Cerebellar nuclear complex (tissue), 1 donor: ENCODE data around the gene NSA2.
"Not testable (repeated sequence)": the region's sequence is repeated elsewhere in the genome, so short reads cannot be mapped to it uniquely, and the experiment has no call there.

Experiments
- DNase-seq, 2 experiments: peaks; one replicate each; lab custom pipeline; 2025; lab: John Stamatoyannopoulos, UW

The NSA2 gene

DNA sequence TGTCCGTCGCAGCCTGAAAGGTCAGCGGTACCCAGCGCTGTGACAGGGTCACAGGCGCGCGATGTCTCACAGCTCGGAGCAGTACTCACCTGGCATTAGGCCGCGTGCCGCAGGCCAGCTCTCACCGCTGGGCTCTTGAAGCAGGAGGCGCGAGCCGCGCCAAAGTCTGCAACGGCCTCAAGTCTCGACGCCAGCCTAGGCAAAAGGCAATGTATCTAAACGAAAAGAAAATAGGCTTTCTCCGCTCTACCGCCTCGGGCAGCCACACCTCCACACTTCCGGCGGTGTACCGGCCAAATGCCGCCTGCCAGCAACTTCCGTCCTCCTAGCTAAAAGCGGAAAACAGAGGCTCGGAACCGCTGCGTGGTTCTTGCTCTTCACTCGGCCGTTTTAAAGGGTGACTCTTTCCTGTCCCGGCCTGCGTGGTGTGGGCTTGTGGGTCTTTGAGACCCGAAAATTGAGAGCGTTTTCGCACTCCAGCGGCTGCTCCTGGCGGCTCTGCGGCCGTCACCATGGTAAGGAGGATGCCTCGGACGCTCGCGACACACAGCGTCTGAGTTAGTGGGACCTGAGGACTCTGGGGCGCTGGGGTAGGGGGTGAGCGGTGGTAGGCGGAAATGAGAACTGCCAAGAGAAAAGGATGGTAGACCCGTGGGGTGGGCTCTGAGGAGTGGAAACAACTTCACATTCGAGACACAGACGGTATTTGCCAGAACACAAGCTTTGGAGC lies at the start of gene NSA2, which contains the start of gene GFM2:
TSS of gene NSA2 (plus strand) at position 401 of the 730 bp plus-strand sequence. CDS start at position 513, 112 bp downstream.
TSS of gene GFM2 (minus strand) at position 269 of the 730 bp plus-strand sequence. CDS start 3,375 bp downstream, outside the sequence.
- DNase-seq: peak; percentile 5 to 63

DNA sequence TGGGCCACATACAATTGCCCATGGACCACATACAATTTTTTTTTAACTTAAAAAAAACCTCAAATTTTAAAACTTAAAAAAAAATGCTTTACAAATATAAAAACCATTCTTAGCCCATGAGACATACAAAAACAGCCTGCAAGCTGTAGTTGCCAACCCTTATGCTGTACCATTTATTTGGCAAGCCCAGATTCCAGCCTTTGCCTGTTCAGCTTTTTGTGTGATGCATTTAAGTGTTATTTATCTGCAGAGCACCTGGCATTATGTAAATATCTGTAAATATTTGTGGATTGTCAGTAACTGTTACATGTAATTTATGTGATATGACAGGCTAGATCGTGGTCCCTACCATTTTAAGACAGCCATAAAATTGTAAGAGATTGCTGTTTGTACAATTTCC lies 49.5 kb upstream of the NSA2 start:
- no peak for DNase-seq

DNA sequence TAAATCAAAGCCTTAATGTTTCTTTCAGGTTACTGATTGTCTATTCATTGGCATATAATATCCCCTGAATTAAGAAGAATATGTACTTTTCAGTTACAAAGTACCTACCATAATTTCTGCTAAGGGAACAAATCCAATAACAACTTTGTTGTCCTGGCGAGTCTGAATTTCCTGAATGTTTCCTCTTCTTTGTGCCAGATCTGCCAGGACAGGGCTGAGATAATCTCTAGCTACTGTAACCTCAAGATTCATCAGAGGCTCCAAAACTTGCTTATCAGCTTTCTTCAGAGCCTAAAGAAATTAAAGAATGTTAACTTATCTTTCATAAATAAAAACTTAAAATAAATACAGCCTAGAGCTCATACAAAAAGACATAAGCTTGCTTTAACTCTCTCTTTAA lies 44.8 kb upstream of the NSA2 start:
- no peak for DNase-seq

DNA sequence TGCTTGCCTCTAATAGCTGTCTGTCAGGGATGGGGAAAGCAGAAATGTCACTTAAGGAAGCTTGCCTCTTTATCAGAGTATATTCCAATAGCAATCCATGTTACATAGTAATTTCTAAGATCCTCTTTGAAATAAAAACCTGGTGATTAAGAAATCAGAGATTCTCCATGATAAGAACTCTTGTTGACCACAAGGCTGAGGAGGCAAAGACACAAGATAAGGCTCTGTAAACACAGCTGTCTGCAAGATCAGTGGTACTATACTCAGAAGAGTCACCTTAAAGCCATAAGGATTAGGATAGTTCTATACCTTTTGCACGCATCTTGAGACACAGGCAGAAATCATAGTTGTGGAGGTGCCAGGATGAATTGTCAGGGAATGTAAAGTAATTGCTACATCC lies 41.7 kb upstream of the NSA2 start:
- DNase-seq: no peak

DNA sequence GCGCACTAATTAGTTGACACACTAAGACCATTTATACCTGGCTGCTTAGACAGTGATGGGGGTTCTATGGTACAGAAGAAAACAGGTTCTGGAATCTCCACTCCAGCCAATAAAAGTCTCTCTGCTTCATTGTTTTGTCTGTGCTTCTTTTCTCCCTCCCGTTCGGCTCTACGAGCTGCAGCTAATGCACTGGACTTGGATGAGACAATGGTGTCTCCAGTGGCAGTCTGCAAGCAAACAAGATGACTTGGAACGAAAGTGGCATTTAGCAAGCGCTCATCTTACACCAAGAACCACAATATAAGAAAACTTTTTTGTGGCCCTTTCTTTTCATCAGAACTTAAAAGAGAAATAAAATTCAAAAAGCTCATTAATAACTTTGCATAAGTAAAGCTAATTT lies 30.3 kb upstream of the NSA2 start:
- no peak for DNase-seq

DNA sequence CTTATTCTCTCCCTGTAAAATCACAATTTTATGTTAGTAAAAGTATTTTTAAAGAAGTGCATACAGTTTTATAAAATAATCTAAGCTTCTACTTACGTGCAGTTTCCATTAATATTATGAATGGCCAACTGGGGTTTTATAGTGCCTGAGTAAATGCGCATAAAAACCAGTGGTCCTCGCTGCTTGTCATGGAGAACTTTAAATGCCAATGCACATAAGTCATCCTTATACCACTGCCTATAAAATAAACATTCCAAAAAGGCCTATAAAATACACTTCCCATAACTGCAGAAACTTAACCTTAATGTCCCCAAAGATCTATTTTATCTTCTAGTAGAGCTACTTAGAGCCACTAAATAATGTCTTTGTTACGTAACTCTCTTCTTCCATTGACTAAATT lies 28.6 kb upstream of the NSA2 start:
- DNase-seq: no peak

DNA sequence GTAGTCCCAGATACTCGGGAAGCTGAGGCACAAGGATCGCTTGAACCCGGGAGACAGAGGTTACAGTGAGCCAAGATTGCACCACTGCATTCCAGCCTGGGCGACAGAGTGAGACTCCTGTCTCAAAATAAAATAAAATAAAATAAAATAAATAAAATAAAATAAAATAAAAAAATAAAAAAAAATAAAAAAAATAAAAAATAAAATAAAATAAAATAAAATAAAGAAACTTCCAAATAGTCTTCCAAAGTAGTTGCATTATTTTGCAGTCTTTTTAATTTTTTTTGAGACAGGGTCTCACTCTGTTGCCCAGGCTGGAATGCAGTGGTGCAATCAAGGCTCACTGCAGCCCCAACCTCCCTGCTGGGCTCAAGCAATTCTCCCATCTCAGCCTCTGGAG lies 18.3 kb upstream of the NSA2 start:
- DNase-seq: not testable (repeated sequence)

DNA sequence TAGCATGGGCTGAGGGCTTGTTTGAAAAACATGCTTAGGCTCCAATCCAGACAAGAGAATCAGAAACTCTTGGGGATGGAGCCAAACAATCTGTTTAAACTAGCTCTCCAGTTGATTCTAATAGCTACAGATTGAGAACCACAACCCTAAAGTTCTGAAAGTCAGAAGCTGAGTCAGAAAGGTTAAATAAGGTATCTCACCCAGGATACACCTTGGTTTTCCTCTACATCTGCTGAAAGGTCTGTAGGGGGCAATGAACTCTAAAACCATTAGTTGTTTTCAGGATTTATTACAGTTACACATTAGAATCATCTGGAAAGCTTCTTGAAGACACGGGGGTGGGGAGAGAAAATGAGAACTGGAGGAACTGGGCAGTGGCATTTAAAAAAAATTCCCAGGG lies 5.8 kb upstream of the NSA2 start:
- no peak for DNase-seq

DNA sequence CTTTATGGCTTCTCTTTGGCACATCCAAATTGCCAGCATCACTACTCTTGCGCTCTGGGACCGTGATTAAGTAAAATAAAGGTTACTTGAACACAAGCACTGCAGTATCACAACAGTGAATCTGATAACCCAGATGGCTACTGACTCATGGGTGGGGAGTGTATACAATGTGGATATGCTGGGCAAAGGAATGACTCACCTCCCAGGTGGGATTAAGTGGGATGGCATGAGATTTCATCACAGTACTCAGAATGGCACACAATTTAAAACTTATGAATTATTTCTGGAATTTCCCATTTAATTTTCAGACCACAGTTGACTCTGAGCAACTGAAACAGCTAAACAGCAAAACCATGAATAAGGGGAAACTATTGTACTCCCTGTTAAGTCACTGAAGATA lies 4.5 kb upstream of the NSA2 start:
- DNase-seq: no peak

DNA sequence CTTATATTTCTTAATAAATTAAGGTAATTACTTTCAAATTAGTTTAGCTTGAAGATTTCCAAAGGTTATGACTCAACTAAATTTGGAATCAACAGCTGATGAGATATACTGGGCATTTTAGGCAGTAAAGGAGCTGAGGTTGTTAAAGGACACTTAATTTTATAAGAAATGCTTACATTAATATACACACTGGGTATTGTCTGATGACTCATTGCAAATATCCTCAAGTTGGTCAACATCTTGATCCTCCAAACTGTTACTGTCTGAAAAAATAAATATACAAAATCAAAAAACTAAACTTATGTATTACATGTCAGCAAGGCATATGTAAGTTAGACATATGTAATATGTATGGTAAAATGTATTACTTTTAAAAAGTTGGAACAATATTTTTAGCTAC lies 3.5 kb upstream of the NSA2 start:
- DNase-seq: no peak

DNA sequence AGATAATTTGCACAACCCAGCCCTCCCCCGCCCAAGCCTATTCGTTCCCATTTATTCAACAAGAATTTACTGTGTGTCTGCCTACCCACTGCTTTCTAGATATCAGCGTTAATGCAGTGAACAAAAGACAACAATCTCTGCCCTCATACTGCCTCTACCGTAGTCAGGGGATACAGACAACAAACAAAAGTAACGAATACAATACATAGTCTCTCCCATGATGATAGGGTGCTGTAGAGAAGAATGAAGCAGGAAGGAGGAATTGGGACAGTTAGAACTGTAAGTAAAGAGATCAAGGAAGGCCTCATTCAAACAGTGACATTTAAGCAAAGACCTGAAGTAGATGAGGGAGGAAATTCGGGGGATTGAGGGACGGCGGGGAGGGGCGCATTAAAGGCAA lies 1.8 kb upstream of the NSA2 start:
- no peak for DNase-seq

DNA sequence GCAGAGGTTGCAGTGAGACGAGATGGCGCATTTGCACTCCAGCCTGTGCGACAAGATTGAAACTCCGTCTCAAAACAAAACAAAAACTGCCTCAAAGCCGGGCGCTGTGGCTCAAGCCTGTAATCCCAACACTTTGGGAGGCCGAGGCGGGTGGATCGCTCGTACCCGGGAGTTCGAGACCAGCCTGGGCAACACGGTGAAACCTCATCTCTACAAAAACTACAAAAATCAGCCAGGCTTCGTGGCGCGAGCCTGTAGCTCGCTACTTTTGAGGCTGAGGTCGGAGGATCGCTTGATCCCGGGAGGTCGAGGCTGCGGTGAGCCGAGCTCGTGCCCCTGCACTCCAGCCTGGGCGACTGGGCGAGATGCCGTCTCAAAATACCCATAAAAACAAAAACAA lies 1.1 kb upstream of the NSA2 start:
- no peak for DNase-seq

DNA sequence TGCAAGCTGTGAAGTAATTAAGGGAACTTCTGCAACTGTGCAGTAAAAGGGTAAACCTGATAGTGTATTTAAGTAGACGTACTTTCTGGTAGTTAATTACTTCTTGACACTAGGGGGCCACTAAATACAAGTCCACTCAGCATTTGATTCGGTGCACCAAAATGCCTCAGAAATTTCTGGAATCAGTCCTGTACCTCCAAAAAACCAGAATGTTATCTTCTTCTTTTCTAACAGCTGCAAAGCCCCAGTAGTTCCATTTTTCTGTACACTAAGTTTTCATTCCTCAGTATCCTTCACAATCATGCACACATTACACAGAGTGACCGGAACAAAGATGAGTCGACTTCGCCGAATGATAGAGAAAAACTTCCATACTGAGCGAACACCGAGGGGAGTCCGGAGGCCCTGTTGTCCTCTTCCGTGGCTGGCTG lies 616 bp upstream of the NSA2 start:
- DNase-seq: no peak

DNA sequence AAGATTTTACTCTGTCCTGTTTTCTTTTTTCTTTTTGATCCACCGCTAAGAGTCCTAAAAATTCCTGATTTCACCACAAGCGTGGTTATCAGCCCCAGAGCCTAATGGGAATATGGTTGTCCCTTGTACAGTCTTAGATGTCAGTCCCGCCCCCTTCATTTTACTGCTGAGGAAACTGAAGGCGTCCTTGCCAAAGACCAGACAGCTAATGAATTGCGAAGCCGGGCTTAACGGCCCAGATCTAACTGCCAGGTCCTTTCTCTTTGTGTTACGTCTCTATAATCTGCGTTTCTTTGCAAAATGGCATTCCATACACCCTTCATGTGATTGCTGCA lies 497 bp downstream of the NSA2 start:
- DNase-seq: no peak

DNA sequence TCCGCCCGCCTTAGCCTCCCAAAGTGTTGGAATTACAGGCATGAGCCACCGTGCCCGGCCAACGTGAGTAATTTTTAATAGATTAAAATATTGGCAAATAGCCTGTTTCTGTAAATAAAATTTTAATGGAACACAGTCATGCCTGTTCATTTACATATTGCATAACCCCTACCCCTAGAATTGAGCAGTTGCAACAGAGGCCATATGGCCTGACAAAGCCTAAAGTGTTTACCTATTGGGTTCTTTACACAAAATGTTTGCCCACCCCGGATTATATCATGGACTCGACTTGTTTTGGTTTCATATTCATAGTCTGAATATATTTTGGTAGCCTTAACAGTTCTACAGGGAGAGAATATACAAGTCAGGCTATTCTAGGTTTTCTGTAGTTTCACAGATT lies 5.3 kb downstream of the NSA2 start:
- DNase-seq: no peak

DNA sequence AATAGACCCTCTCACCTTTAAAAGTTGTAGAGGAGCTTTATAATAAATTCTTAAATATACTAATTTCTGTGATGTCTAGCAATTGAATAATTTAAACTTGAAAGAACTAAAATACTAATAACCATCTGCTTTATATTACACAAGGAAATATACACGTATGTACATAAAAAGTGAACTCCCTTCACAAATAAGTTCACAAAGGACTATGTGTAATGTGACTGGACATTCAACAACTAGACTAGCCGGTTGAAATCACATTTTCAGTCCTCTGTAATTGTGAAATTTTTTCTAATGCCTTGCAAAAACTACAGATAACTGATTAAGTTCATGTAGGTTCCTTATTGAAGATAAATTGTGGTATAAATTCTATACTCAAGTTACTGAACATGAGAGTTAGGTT lies 11.6 kb downstream of the NSA2 start:
- no peak for DNase-seq

DNA sequence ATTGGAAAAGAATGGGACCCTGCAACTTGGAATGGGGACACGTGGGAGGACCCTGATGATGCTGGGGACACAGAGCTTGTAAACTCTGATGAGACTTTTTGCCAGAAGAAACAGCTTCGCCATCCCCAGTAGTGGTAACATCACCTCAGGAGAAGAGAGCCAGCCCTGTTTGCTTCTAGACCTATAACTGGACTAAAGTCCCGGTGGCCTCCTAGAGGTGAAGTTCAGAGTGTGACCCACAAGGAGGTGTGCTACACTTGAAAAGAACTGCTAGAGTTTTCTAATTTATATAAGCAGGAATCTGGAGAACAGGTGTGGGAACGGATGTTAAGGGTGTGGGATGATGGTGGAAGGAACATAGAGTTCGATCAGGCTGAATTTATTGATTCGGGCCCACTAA lies 19.8 kb downstream of the NSA2 start:
- DNase-seq: no peak

DNA sequence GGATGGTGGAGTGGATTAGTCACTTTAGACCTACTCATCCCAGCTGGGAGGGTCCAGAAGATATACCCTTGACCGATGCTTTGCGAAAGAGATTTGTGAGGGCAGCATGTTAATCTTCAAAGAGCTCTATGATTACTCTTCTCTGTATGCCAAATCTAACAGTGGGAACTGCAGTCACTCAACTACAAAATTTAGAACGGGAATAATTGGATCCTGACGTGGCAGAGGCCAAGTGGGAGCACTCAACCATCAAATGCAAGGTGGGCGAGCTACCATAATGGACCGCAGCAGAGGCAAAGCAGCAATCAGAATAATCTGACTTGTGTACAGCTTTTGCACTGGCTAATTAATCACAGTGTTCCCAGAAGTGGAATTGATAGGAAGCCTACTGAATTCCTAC lies 20.4 kb downstream of the NSA2 start:
- no peak for DNase-seq

DNA sequence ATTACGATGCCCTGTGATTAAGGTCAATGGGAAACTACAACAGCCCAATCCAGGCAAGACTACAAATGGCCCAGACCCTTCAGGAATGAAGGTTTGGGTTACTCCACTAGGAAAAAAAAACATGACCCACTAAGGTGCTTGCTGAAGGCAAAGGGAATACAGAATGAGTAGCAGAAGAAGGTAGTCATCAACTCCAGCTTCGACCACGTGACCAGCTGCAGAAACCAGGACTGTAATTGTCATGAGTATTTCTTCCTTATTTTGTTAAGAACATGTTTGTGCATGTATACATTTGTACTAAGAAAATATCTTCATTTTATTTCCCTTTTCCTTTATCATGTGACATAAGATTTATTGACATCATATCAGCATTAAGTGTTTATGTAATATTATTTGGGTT lies 24.6 kb downstream of the NSA2 start:
- not testable (repeated sequence) for DNase-seq

DNA sequence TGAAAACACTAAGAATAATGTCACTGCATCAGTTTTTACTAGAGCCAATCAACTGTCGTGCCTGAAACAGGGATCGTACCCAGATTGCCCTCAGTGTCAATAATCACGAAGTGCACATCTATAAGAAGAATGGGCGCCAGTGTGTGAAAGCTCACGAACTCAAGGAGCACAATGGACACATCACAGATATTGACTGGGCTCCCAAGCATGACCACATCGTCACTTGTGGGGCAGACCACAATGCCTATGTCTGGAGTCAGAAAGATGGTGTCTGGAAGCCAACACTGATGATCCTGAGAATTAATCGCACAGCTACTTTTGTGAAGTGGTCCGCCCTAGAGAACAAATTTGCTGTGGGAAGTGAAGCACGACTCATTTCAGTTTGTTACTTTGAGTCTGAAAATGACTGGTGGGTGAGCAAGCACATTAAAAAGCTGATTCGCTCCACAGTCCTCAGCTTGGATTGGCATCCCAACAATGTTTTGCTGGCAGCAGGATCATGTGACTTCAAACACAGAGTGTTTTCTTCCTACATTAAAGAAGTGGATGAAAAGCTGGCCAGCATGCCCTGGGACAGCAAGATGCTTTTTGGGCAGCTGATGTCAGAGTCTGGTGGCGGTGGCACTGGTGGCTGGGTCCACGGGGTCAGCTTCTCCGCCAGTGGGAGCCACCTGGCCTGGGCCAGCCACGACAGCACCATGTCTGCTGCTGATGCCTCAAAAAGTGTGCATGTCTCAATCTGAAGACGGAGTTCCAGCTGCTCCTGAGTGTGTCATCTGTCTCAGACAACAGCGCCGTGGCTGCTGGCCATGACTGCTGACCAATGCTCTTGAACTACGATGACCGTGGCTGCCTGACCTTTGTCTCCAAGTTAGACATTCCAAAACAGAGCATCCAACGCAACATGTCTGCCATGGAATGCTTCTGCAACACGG lies 32.2 kb downstream of the NSA2 start:
- DNase-seq: no peak

DNA sequence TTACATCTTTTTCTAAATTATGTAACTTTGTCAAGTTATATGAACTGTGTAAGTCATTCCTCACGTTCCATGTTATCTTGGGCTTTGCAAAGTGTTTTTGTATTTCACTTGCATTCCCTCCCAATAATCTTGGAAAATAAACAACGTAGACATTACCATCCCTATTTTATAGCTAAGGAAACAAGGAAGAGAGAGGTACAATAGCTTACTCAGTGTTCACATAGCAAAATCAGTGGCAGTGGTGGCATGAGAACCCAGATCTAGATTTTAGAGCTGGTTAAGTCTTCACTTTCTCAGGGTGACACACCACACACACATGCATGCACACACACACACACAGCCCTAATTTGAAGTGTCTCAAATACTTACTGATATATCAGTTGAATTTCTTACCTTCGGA lies 34.1 kb downstream of the NSA2 start:
- no peak for DNase-seq

DNA sequence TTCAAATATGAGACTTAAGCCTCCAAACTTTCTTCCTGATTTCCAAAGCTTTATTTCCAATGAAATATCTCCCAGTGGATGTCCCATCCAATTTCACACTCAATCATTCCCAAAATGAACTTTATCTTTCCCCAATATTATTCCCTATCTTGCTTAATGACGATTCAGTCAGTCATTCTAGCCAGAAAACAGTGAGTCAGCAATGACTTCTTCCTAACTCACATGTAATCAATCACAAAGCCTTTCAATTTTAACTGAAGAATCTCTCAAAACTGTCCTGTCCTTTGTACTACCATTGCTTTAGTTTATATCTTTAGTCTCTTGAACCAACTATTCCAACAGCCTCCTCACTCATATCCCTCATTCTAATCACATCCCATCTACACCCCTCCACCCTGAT lies 34.9 kb downstream of the NSA2 start:
- DNase-seq: no peak

DNA sequence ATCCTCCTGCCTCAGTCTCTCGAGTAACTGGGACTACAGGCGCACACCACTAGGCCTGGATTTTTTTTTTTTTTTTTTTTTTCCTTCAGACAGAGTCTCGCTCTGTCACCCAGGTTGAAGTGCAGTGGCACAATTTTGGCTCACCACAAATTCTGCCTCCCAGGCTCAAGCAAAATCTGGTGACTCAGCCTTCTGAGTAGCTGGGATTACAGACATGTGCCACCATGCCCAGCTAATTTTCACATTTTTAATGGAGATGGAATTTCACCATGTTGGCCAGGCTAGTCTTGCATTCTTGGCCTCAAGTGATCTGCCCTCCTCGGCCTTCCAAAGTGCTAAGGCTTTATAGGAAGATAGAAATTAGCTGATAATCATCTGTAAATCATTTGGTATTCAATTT lies 43.9 kb downstream of the NSA2 start:
- DNase-seq: no peak
